Muscle of leg (tissue), 11 donors: ENCODE data around the gene ZNF821. TPM values are rescaled to one million over a fixed set of nuclear protein-coding genes. Genes with fewer than 3 reads are reported as not detected.

ENCODE experiments used
- DNase-seq: peaks from one replicate; pipeline ENCODE4 v3.0.0; 2013
- H3K27ac ChIP-seq: one replicate; pipeline ENCODE4 v1.5.1; 2013; ENCODE audit warnings: mild to moderate bottlenecking, low read length, control low read depth
- H3K27me3 ChIP-seq: one replicate; pipeline ENCODE4 v1.6.1; 2013; ENCODE audit warnings: low read length; ENCODE audit not compliant: control insufficient read depth, insufficient read depth
- H3K36me3 ChIP-seq: one replicate; pipeline ENCODE4 v1.6.1; 2013; ENCODE audit warnings: low read length; ENCODE audit not compliant: control insufficient read depth, insufficient read depth
- H3K4me1 ChIP-seq: one replicate; pipeline ENCODE4 v1.6.1; 2013; ENCODE audit warnings: low read length; ENCODE audit not compliant: control insufficient read depth, insufficient read depth
- H3K4me3 ChIP-seq: one replicate; pipeline ENCODE4 v1.5.1; 2013; ENCODE audit warnings: low read length, control low read depth
- H3K9me3 ChIP-seq: replicated peaks from 2 replicates; pipeline ENCODE4 v1.6.1; 2013; ENCODE audit warnings: low read depth, low read length; ENCODE audit not compliant: control insufficient read depth
- WGBS: methylation state at CpG from one replicate; pipeline ENCODE4 v1.1.5; 2013; ENCODE audit warnings: missing lambda C conversion rate; ENCODE audit not compliant: insufficient coverage; 5-methylcytosine and 5-hydroxymethylcytosine counted together
- polyA plus RNA-seq, 8 donors: library from polyadenylated mRNA; unstranded; fragments of 120-200 nt; gene quantifications; one replicate each; pipeline versions ENCODE4 v1.2.1 to v1.2.3, GENCODE V29; 2013; ENCODE audit warnings: inconsistent platforms in 1 of 8, low replicate concordance in 1 of 8; ENCODE audit not compliant: insufficient read length in 8 of 8, insufficient read depth in 1 of 8
- total RNA-seq: library from RNA; stranded (reverse); fragments of 120-200 nt; gene quantifications from one replicate; pipeline ENCODE4 v1.2.4, GENCODE V29; 2013

Gene ZNF821
- total and polyA plus RNA-seq, 9 donors = 7.3 to 11.4 (median 8.7) TPM

DNA sequence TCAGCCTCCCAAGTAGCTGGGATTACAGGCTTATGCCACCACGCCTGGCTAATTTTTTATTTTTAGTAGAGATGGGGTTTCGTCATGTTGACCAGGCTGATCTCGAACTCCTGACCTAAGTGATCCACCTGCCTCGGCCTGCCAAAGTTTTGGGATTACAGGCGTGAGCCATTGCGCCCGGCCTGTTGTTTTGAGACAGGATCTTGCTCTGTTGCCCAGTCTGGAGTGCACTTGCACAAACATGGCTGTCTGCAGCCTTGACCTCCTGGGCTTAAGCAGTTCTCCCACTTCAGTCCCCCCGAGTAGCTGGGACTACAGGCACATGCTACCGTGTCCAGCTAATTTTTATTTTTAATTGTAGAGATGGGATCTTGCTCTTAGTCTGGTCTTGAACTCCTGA is 20.3 kb upstream of the ZNF821 start:
- peaks cover 2% of the 10 kb centered on the region for H3K9me3 ChIP-seq
- no peak overlapping the region for H3K27ac ChIP-seq
- peaks cover 2% of the 10 kb centered on the region for H3K4me1 ChIP-seq
- peaks cover 3% of the 10 kb centered on the region for H3K36me3 ChIP-seq
- no peak for DNase-seq
- no peaks in the 10 kb centered on the region for H3K27me3 ChIP-seq
- 94% methylated on average over 7 of the region's 9 CpGs for WGBS
- no peak overlapping the region for H3K4me3 ChIP-seq

DNA sequence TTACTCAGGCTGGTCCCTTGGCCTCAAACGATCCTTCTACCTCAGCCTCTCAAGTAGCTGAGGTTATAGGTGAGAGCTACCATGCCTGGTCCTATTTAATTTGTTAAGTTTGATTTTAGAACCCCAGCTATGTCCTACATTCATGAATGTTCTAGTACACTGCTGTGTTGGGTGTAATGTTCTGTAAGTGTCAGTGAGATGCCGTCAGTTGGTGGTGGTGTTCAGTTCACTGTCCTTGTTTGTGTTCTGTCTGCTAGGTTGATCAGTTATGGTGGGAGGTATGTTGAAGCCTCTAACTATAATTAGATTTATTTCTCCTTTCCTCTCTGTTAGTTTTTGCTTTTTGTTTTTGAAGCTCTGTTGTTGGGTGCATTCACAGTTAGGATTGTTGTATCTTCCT is 19.6 kb upstream of the ZNF821 start:
- H3K27me3 ChIP-seq = no peaks in the 10 kb centered on the region
- no peak overlapping the region for H3K4me3 ChIP-seq
- no peak for DNase-seq
- no peaks in the 10 kb centered on the region for H3K36me3 ChIP-seq
- no CpG with 5 or more reads among the region's 2 CpGs for WGBS
- peaks cover 2% of the 10 kb centered on the region for H3K9me3 ChIP-seq
- H3K4me1 ChIP-seq = peaks cover 2% of the 10 kb centered on the region
- no peak overlapping the region for H3K27ac ChIP-seq

GRCh38 chr16:71902656-71903365 is 18.8 kb upstream of the ZNF821 start:
- Histone ChIP-seq H3K9me3 (peaks cover 2% of the 10 kb centered on the region), H3K27ac (no peak overlapping the region), H3K36me3 (no peaks in the 10 kb centered on the region), H3K27me3 (no peaks in the 10 kb centered on the region), H3K4me1 (peaks cover 2% of the 10 kb centered on the region), H3K4me3 (no peak overlapping the region)
- no peak for DNase-seq
- WGBS = no CpG with 5 or more reads among the region's 5 CpGs

DNA sequence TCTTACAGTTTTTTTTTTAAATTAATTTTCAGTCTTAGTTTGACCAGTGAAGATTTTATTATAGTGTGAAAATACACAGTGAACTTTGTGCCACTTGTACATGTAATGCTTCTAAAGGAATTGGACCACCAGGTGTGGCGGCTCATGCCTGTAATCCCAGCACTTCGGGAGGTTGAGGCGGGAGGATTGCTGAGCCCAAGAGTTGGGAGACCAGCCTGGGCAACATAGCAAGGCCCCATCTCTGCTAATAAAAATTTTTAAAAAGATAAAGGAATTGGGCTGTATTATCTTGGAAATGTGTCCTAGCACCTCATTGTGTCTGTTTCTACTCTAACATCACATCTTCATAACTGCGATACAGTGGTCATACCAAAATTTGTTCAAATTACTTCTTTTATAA is 15.2 kb upstream of the ZNF821 start:
- no peak overlapping the region for H3K27ac ChIP-seq
- H3K9me3 ChIP-seq = no peaks in the 10 kb centered on the region
- no peak for DNase-seq
- 100% methylated on average over 4 of the region's 4 CpGs for WGBS
- no peaks in the 10 kb centered on the region for H3K27me3 ChIP-seq
- peaks cover 13% of the 10 kb centered on the region for H3K4me1 ChIP-seq
- no peaks in the 10 kb centered on the region for H3K36me3 ChIP-seq
- H3K4me3 ChIP-seq = no peak overlapping the region

DNA sequence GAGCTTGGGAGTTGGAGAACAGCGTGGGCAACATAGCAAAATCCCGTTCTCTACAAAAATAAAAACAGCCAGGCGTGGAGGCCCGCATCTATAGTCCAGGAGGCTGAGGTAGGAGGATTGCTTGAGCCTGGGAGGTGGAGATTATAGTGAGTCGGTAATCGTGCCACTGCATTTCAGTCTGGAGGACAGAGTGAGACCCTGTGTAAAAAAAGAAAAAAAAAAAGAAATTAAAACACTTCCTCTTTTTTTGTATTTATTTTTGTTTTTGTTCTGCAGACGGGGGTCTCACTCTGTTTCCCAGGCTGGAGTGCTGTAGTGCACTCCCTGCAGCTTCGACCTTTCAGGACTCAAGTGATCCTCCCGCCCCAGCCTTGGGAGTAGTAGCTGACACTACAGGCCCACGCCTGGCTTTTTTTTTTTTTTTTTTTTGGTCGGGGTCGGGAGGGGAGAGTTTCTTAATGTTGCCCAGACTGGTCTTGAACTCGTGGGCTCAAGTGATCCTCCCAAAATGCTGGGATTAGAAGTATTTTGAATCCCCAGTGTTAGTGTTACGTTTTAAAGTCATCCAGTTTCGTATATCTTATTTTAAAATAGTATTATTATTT is 12.9 kb upstream of the ZNF821 start:
- WGBS = 40% methylated on average over 1 of the region's 15 CpGs
- no peak for DNase-seq
- Histone ChIP-seq H3K27me3 (no peaks in the 10 kb centered on the region), H3K36me3 (no peaks in the 10 kb centered on the region), H3K9me3 (no peaks in the 10 kb centered on the region), H3K27ac (no peak overlapping the region), H3K4me1 (peaks cover 17% of the 10 kb centered on the region), H3K4me3 (peak overlapping the region; percentile 79)

DNA sequence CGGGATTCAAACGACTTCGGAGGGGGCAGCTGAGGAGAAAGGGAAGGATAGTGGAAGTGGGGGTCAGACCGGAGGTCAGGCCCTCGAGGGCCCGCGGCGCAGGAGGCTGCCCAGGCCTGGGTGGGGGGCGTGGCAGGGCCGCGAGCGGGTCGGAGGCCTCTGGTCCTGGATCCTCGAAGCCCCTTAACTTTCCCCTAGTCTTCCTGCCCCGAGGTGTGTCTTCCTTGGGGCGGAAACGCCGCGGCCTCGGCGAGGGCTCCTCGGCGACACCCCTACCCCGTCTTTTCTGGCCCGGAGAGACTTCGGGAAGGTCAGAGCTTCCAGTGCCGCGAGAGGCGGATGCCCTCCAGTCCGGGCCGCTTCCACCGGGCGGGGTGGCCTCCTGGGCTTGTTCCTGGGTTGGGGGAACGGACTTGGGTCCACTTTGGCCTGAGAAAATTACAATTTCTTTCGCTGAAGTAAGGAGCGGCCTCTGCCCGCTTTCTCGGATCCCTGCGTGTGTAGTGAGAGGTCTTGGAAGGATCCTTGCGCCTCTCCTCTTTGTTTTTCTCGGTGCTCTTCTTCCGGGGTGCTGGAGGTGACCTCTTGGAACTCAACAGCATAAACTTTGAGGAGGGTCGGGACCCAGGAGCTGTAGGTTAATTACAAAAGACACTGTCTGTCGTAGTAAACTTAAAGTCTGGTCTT is 11.8 kb upstream of the ZNF821 start:
- no peaks in the 10 kb centered on the region for H3K27me3 ChIP-seq
- H3K4me3 ChIP-seq = peak overlapping the region; percentile 79
- DNase-seq = peak; percentile 61
- peak overlapping the region; percentile 100 for H3K27ac ChIP-seq
- H3K4me1 ChIP-seq = peaks cover 17% of the 10 kb centered on the region
- WGBS = 1% methylated on average over 34 of the region's 44 CpGs
- H3K9me3 ChIP-seq = no peaks in the 10 kb centered on the region
- H3K36me3 ChIP-seq = no peaks in the 10 kb centered on the region

GRCh38 chr16:71894921-71895678 is 11.1 kb upstream of the ZNF821 start, which contains the start of gene IST1:
Gene IST1 (plus strand): TSS chr16:71895531. CDS start chr16:71915641, 20,110 bp downstream.
- DNase-seq = peak; percentile 99
- WGBS = under 1% methylated on average over 62 of the region's 67 CpGs
- Histone ChIP-seq H3K27me3 (no peaks in the 10 kb centered on the region), H3K27ac (peak within 1 kb of the TSS; percentile 100), H3K36me3 (no peaks in the 10 kb centered on the region), H3K9me3 (no peaks in the 10 kb centered on the region), H3K4me3 (peak within 1 kb of the TSS; percentile 79), H3K4me1 (peaks cover 17% of the 10 kb centered on the region)

DNA sequence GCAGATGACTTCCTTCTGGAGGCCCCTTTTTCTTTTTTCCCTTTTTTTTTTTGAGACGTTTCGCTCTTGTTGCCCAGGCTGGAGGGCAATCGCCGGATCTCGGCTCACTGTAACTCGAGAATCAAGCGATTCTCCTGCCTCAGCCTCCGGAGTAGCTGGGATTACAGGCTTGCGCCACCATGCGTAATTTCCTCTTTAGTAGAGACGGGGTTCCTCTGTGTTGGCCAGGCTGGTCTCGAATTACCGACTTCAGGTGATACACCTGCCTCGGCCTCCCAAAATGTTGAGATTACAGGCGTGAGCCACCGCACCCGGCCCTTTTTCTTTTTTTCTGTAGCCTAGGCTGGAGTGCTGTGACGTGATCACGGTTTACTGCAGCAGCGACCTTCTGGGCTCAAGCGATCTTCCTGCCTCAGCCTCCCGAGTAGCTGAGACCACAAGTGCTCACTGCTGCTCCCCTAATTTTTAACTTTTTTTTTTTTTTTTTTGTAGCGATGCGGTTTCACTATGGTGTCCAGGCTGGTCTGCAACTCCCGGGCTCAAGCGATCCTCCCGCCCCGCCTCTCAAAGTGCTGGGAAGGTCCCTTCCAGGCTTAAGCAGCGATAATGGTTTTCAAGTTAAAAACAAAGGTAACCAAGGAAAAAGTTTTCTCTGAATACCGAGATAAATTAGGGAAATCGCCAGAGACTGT is 10.4 kb upstream of the ZNF821 start:
- Histone ChIP-seq H3K4me1 (peaks cover 15% of the 10 kb centered on the region), H3K27me3 (no peaks in the 10 kb centered on the region), H3K27ac (peak overlapping the region; percentile 100), H3K9me3 (no peaks in the 10 kb centered on the region), H3K36me3 (no peaks in the 10 kb centered on the region), H3K4me3 (peak overlapping the region; percentile 79)
- under 1% methylated on average over 23 of the region's 31 CpGs for WGBS
- peak; percentile 71 for DNase-seq

- 55% methylated on average over 2 of the region's 7 CpGs for WGBS
- Histone ChIP-seq H3K27me3 (no peaks in the 10 kb centered on the region), H3K9me3 (no peaks in the 10 kb centered on the region), H3K4me1 (peaks cover 15% of the 10 kb centered on the region), H3K4me3 (peak overlapping the region; percentile 79), H3K27ac (peak overlapping the region; percentile 100), H3K36me3 (no peaks in the 10 kb centered on the region)
- no peak for DNase-seq
These were observed 9.9 kb upstream of the ZNF821 start for GRCh38 chr16:71893888-71894228.
